LHCN-M2 (cell line): ENCODE data around the gene PODNL1. TPM values are rescaled to one million over a fixed set of nuclear protein-coding genes. Genes with fewer than 3 reads are reported as not detected.

Source experiments
- DNase-seq: peaks from one replicate; pipeline ENCODE4 v3.0.0-alpha.2; 2012; ENCODE audit warnings: low read depth
- total RNA-seq: library from RNA; depleted of rRNA; stranded (reverse); fragments of >200 nt; gene quantifications from 2 replicates; pipeline ENCODE4 v1.2.3, GENCODE V29; 2014; rRNA removed

Gene PODNL1
- total RNA-seq, 1 experiment from 2014 or later = 5.2 TPM

DNA sequence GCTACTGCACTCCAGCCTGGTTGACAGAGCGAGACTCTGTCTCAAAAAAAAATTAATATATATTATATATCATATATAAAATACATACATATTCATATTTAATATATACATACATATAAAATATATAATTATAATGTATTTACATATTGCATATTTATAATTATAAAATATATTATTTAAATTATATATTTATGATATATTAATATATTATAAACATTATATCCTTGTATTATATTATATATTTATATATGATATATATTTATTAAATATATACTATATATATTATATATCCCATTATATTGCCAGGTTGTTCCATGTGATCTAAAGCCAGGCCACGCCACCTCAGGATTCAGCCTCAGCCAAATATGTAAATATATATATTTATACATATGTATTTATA is 42.0 kb downstream of the PODNL1 start:
- no peak for DNase-seq

DNA sequence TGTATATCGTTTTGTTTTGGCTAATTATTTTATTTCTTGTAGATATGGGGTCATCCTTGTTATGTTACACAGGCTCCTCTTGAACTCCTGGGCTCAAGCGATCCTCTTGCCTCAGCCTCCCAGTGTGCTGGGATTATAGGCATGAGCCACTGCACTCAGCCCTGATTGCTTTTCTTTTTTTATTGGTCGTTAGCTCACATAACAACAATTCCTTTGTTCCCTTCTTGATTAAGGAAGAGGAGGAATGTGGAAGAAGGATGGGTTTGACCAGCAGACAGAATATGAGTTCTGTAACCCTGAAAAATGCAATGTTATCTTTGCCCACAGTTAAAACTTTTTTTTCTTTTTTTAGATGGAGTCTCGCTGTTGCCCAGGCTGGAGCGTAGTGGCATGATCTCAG is 43.7 kb downstream of the PODNL1 start:
- DNase-seq = no peak

DNA sequence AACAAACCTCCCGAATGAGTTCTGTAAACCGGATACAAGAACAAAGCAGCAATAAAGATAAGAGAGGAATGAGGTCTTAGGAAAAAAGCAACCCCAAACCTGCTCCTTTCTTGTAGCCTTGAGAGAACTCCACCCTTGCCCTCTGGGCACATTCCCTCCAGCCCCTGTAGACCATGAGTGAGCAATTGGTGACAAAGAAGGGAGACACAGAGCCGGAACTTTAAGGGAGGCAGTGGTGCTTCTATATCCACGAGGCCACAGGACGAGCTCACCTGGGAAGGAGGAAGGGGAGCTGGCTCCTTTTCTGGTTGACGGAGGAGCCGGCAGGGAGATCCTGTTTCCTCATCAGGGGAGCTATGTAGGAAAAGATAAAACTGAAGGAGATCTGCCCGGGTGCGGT is 45.3 kb downstream of the PODNL1 start:
- no peak for DNase-seq

DNA sequence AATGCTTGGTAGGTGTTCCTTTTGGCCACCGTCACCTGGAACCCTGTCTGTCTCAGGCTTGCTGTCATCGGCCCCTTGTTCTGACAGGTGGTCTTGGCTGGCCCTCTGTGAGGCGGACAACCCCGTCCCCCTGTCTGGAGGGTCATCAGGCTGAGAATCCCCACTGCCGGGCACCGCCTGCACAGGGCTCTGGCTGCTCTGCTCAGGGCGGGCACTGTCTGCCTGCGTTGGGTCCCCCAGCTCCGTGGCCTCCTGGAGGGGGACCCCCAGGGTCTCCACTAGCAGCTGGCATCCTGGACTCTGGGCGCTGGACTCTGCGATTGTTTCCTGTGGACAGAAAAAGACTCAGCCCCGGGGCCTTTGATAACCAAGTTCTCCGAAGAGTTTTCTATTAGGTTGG is 48.1 kb downstream of the PODNL1 start:
- no peak for DNase-seq

DNA sequence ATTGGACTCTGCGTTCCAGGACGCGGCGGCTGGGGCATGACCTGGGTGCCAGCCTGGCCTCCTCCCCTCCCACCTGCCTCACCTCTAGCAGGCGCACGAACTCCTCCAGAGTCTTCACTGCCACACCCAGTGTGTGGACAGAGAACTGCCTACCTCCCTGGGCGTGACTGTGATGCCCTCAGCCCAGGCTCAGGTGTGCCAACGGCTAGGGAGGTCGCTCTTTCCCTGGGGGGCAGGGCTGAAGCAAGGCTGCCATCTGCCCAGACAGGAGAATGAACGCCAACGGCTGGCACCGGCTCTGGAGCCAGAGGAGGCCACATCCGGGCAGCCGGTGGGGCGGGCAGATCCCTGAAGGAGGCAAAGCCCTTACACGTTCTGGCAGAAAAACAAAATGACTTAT is 49.9 kb downstream of the PODNL1 start:
- no peak for DNase-seq

DNA sequence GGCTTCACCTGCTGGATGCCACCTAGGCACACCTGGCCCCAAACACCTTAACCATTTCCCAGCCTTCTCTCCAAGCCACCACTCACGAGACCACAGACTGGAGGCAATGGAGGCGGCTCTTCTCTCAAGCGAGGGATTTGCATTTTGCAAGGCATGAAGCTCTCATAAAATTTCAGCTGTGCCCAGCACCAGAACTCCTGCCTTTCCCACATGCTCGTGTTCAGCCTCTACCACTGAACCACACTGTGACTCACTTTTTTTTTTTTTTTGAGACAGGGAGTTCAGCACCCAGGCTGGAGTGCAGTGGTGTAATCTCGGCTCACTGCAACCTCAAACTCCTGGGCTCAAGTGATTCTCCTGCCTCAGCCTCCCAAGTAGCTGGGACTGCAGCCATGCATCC is 50.7 kb downstream of the PODNL1 start:
- DNase-seq = peak; percentile 65

DNA sequence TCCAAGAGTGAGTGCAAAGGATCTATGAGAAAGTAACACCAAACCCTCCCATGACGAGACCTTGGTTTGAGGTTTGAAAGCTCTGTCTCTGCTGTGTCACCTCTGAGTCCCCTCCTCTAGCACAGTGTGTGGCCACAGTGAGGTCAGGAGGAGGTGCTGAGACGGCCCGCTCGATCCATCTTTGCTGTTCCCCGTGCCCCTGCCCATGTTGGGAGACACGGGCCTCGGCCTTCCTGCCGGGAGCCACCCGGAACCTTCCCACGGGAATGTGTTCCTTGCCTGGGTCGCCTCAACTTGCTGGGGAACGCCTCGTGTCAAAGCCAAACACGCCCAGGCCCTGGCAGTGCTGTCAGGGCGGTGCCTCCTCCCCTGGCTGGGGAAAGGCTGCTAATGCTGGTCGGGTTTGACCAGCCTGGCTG is 51.2 kb downstream of the PODNL1 start:
- no peak for DNase-seq

DNA sequence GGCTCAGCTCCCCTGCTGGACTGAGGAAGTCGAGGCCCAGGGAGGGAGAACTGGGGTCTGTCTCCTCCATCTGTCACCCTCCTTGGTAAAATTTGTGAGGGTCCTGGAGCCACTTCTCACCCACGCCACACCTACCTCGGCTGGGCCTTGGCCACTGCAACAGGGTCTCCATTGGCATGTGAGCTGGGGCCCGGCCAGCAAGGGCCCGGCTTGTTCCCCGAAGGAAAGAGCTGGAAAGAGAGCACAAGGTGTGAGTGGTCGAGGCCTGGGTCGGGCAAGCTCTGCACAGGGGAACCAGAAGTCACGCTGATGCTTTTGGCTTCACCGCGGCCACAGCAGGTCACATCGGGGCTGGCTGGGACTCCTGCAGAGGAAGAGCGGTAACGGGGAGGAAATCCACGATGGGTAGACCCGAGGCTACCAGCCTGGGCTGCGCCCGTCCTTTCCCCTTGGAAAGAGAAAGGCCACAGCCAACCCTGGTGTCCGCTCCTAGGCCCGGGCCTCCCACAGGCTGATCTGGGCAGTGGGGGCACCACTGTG is 52.3 kb downstream of the PODNL1 start:
- no peak for DNase-seq

DNA sequence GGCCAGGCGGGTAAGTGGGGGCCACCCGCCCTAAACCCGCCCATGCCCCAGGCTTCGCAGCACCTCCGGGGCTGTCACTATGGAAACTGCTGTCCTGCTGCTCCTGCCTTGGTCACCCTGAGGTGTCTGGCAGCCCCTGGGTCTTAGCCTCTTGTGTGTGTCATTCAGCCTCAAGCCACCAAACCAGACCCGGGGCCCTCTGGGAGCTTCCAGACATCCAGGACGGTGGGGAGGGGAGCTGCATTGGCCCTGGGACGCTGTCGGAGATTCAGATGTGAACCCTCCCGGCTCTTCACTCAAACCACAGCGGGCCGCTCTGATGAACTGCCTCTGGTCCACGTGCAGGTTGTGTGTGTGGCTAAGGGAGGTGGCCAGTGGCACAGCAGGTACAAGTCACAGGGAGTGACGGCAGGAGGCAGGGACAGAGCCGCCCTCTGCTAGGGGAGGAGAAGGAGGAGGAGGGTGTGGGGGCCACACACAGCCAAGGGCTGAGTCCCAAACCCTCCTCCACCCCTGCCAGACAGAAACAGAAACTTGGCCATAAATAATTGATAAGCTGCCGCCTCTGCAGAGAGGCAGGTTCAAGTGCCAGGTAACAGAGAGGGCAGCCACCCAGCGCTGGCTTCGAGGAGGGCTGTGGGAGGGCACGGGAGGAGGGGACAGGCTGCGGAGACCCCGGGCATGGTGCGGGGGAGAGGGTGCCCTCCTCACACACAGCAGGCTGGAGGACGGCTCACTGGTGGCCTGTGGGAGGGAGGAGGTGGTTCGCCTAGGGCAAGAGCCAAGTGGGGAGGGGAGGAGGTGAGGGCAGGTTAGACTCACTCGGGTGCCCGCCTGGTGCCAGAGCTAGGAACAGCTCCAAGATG is 53.3 kb downstream of the PODNL1 start:
- no peak for DNase-seq

DNA sequence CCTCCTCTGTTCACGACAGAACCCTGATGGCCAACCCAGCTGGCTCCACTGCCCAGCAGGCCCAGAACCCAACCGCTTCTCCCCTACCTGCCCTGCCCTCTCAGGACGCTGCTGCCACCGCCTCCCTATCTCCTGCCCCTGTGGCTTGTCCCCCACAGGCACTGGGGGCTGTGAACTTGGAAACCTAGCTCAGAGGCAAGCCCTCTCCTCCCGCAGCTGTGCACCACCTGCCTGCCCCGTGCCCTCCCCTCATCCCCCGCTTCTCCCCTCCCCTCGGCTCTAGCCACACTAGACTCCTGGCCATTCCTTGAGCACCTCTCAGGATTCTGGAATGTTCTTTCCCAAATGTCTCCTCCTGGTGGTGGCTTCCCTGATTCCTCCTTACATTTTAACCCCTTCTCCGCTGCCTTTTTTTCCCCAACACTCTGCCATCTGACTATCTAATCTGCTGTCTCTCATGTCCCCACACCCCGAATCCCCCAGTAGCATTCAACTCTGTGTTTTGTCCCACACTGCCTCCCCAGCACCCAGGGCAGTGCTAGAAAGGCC is 54.6 kb downstream of the PODNL1 start:
- DNase-seq = no peak

DNA sequence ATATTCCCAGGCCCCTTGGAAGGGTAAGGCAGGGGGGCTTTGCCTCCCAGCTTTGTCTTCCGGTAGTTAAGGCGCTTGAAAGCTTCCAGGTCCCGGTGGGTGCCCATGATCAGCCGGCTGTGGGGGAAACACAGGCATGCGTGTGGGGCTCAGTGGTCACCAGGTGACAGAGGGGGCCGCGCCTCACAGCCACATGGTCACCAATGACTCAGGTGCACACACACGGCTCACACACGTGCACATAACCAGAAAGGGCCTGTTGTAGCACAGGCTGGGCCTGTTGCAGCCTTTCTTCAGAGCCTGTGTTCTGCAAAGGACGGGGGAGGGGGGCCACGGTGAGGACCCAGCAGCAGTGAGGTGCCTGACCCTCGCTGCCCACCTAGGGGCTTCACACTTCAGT is 55.4 kb downstream of the PODNL1 start:
- DNase-seq = no peak

DNA sequence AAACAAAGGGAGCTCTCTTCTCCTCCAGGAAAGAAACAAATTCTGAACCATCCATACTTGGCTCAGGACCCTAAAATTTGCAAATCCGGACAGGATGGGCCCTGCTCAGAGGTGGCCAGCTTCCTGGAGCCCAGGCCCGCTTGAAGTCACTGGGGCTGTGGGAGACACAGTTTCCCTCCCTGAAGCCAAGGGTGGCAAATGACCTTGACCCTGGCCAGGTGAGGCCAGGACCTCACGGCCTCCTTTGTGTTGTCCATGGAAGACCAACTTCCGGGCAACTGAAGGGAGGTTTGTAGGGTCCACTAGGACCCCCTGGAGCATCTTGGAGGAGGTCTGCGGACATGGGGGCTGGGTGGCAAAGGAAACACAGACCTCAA is 55.8 kb downstream of the PODNL1 start:
- no peak for DNase-seq

DNA sequence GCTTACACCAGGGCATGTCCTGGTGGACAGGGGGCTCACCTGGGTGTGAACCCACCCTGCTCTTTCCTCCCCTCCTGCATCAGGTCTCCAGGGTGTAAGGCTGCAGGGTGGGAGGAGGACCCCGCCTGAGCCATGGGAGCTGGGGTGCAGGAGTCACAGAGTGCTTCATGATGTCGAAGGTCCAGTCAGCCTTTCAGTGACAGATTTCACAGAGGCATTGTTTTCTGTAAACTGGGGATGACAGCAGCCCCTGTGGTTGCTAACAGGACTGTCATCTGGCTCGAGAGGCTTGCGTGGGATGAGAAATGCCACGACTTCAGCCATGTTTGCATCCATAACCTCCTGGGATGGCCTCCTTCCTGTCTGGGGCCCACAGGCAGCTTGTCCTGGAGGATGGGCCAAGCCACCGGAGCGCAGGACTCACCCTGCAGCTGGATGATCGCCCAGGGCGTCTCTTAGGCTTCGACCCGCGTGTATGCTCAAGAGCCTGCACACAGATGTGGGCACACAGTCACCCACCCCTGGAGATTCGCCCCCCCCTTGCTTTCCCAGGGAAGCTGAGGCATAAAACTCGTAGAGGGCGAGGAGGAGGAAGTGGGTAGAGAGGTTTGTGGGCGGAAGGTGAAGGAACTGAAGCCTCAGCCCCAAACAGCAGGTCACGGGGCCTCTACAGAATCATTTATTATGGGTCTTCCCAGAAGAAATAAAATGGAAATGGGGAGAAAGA is 56.4 kb downstream of the PODNL1 start:
- no peak for DNase-seq

DNA sequence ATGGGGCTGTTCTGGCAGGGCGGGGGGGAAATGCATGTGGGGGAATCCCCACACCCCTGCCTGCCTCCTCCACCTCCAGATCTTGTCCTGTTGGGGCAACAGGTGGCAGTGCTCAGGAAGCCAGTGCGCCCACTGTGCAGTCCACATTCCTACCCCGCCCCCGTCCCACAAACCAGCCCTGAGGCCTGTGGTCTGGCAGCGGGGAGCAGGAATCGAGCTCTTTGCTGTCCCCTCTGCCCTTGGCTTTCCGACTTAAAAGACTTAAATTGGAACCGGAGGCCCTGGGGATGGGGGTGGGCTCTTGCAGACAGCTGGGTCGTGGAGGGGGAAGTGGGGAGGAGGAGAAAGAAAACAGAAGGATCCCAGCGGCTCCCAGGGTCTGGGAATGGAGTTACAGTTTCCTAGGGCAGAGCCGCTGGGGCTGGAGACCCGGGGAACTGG is 56.9 kb downstream of the PODNL1 start:
- peak; percentile 47 for DNase-seq

Other genes with a start within 250 kb of the PODNL1 start
- 38.7 and 50.3 TPM in 2 replicates for gene MRI1, start 173.9 kb downstream of the PODNL1 start, total RNA-seq
- 172 and 183 TPM in 2 replicates for gene C19orf53, start 164.0 kb downstream of the PODNL1 start, total RNA-seq
- gene ZSWIM4, start 143.0 kb downstream of the PODNL1 start, total RNA-seq = 1.8 and 2.7 TPM in 2 replicates
- not detected in 2 replicates for gene NANOS3, start 61.3 kb downstream of the PODNL1 start, total RNA-seq
- gene BRME1, start 32.3 kb downstream of the PODNL1 start, total RNA-seq = 1.1 and 1.7 TPM in 2 replicates
- 19.2 and 21.0 TPM in 2 replicates for gene CC2D1A, start 32.2 kb downstream of the PODNL1 start, total RNA-seq
- gene DCAF15, start 14.1 kb upstream of the PODNL1 start, total RNA-seq = 28.8 and 30.2 TPM in 2 replicates
- gene RFX1, start 67.9 kb upstream of the PODNL1 start, total RNA-seq = 2.2 and 2.5 TPM in 2 replicates
- gene RLN3, start 89.7 kb upstream of the PODNL1 start, total RNA-seq = not detected in 2 replicates
- 0.29 and 0.32 TPM in 2 replicates for gene IL27RA, start 93.3 kb upstream of the PODNL1 start, total RNA-seq
- 0.11 and 0.38 TPM in 2 replicates for gene PALM3, start 123.7 kb upstream of the PODNL1 start, total RNA-seq
- 0.19 and 0.34 TPM in 2 replicates for gene MISP3, start 134.4 kb upstream of the PODNL1 start, total RNA-seq
- gene C19orf67, start 147.4 kb upstream of the PODNL1 start, total RNA-seq = not detected in 2 replicates
- gene SAMD1, start 152.3 kb upstream of the PODNL1 start, total RNA-seq = 59.3 and 64.5 TPM in 2 replicates
- 64.7 and 76.2 TPM in 2 replicates for gene PRKACA, start 179.3 kb upstream of the PODNL1 start, total RNA-seq
- gene ASF1B, start 198.2 kb upstream of the PODNL1 start, total RNA-seq = 107 and 111 TPM in 2 replicates